ENCODE results near the gene CYSTM1. TPM values are rescaled to one million over a fixed set of nuclear protein-coding genes. Genes with fewer than 3 reads are reported as not detected.

The CYSTM1 gene
- total RNA-seq: 10 to 100 TPM; 22.3 to 25.1 TPM

GRCh38 chr5:140174465-140175366 is at the start of gene CYSTM1:
Gene CYSTM1, plus strand, starts transcription at chr5:140175188. Its CDS starts 19,278 bp downstream, at chr5:140194466.
- CTCF ChIA-PET: interaction anchor here (0.6 to 2.0 kb wide), 8 partner anchors 29 to 1596 kb away, joined by 3 to 6 read pairs (median 3); partner anchors contain the start of gene ANKHD1
- intact Hi-C loops (cut with micrococcal nuclease): loop anchor here (1.0 to 5.0 kb wide), 7 partner anchors 47 to 490 kb away; partner anchors contain the start of genes ANKHD1, APBB3, PFDN1 and SLC35A4
- Mint-ChIP-seq H3K4me1 (ENCODE audit: low read depth) (peaks cover 12% of the 10 kb centered on the region), H3K27me3 (ENCODE audit: low read depth) (peaks cover 2% of the 10 kb centered on the region), H3K9me3 (no peaks in the 10 kb centered on the region), H3K36me3 (ENCODE audit: low read depth) (no peaks in the 10 kb centered on the region), H3K27ac (peak within 1 kb of the TSS; percentile 66), H3K4me3 (peak within 1 kb of the TSS; percentile 92)
- DNase-seq: peak; percentile 97

GRCh38 chr5:140125637-140126036 is 49.4 kb upstream of the CYSTM1 start, which contains the start of gene IGIP:
Gene IGIP, plus strand, starts transcription at chr5:140125937. Its CDS starts 2,540 bp downstream, at chr5:140128477.
- intact Hi-C loops (cut with micrococcal nuclease): no loop called here
- Mint-ChIP-seq H3K4me3 (no peak within 1 kb of the TSS), H3K4me1 (ENCODE audit: low read depth) (peaks cover 39% of the 10 kb centered on the region), H3K27me3 (ENCODE audit: low read depth) (no peaks in the 10 kb centered on the region), H3K27ac (no peak within 1 kb of the TSS), H3K36me3 (ENCODE audit: low read depth) (no peaks in the 10 kb centered on the region), H3K9me3 (no peaks in the 10 kb centered on the region)
- CTCF ChIA-PET: no interaction called here
- no peak for DNase-seq

GRCh38 chr5:140126315-140127012 is 48.5 kb upstream of the CYSTM1 start:
- Mint-ChIP-seq H3K4me1 (ENCODE audit: low read depth) (peaks cover 45% of the 10 kb centered on the region), H3K4me3 (no peak overlapping the region), H3K27me3 (ENCODE audit: low read depth) (no peaks in the 10 kb centered on the region), H3K27ac (no peak overlapping the region), H3K9me3 (no peaks in the 10 kb centered on the region), H3K36me3 (ENCODE audit: low read depth) (no peaks in the 10 kb centered on the region)
- DNase-seq: no peak
- intact Hi-C loops (cut with micrococcal nuclease): no loop called here
- CTCF ChIA-PET: interaction anchor here (0.6 to 0.9 kb wide), 4 partner anchors 9 to 31 kb away, joined by 3 read pairs; no protein-coding TSS in a partner anchor

GRCh38 chr5:140128376-140128775 is 46.6 kb upstream of the CYSTM1 start:
- Mint-ChIP-seq H3K9me3 (no peaks in the 10 kb centered on the region), H3K4me1 (ENCODE audit: low read depth) (peaks cover 45% of the 10 kb centered on the region), H3K27ac (no peak overlapping the region), H3K36me3 (ENCODE audit: low read depth) (no peaks in the 10 kb centered on the region), H3K27me3 (ENCODE audit: low read depth) (no peaks in the 10 kb centered on the region), H3K4me3 (no peak overlapping the region)
- DNase-seq: no peak
- intact Hi-C loops (cut with micrococcal nuclease): no loop called here
- CTCF ChIA-PET: interaction anchor here (1.0 kb wide), 1 partner anchor 8 kb away, joined by 3 read pairs; no protein-coding TSS in a partner anchor

GRCh38 chr5:140130949-140131733 is 43.8 kb upstream of the CYSTM1 start:
- no peak for DNase-seq
- CTCF ChIA-PET: interaction anchor here (0.9 to 2.1 kb wide), 7 partner anchors 11 to 58 kb away, joined by 3 to 24 read pairs (median 6); no protein-coding TSS in a partner anchor
- intact Hi-C loops (cut with micrococcal nuclease): no loop called here
- Mint-ChIP-seq H3K27ac (no peak overlapping the region), H3K4me1 (ENCODE audit: low read depth) (peaks cover 42% of the 10 kb centered on the region), H3K9me3 (no peaks in the 10 kb centered on the region), H3K27me3 (ENCODE audit: low read depth) (no peaks in the 10 kb centered on the region), H3K4me3 (no peak overlapping the region), H3K36me3 (ENCODE audit: low read depth) (no peaks in the 10 kb centered on the region)

GRCh38 chr5:140131967-140132409 is 43.0 kb upstream of the CYSTM1 start:
- peak; percentile 55 for DNase-seq
- no peak overlapping the region for H3K27ac Mint-ChIP-seq
- no peak overlapping the region for H3K4me3 Mint-ChIP-seq
- no peaks in the 10 kb centered on the region for H3K27me3 Mint-ChIP-seq (ENCODE audit: low read depth)
- CTCF ChIA-PET: interaction anchor here (0.8 to 2.1 kb wide), 8 partner anchors 10 to 59 kb away, joined by 3 to 24 read pairs (median 6); no protein-coding TSS in a partner anchor
- H3K4me1 Mint-ChIP-seq (ENCODE audit: low read depth): peaks cover 39% of the 10 kb centered on the region
- H3K9me3 Mint-ChIP-seq: no peaks in the 10 kb centered on the region
- H3K36me3 Mint-ChIP-seq (ENCODE audit: low read depth): no peaks in the 10 kb centered on the region
- intact Hi-C loops (cut with micrococcal nuclease): no loop called here

GRCh38 chr5:140133514-140134167 is 41.3 kb upstream of the CYSTM1 start:
- Mint-ChIP-seq H3K4me3 (no peak overlapping the region), H3K27me3 (ENCODE audit: low read depth) (no peaks in the 10 kb centered on the region), H3K4me1 (ENCODE audit: low read depth) (peaks cover 38% of the 10 kb centered on the region), H3K27ac (no peak overlapping the region), H3K36me3 (ENCODE audit: low read depth) (no peaks in the 10 kb centered on the region), H3K9me3 (no peaks in the 10 kb centered on the region)
- intact Hi-C loops (cut with micrococcal nuclease): no loop called here
- no peak for DNase-seq
- CTCF ChIA-PET: interaction anchor here (0.8 to 3.8 kb wide), 6 partner anchors 11 to 60 kb away, joined by 3 to 39 read pairs (median 6); no protein-coding TSS in a partner anchor

GRCh38 chr5:140134277-140134935 is 40.6 kb upstream of the CYSTM1 start:
- no peak for DNase-seq
- CTCF ChIA-PET: interaction anchor here (1.2 to 3.8 kb wide), 4 partner anchors 10 to 61 kb away, joined by 3 to 39 read pairs (median 10); no protein-coding TSS in a partner anchor
- H3K4me1 Mint-ChIP-seq (ENCODE audit: low read depth): peaks cover 37% of the 10 kb centered on the region
- H3K9me3 Mint-ChIP-seq: no peaks in the 10 kb centered on the region
- H3K36me3 Mint-ChIP-seq (ENCODE audit: low read depth): no peaks in the 10 kb centered on the region
- H3K4me3 Mint-ChIP-seq: no peak overlapping the region
- intact Hi-C loops (cut with micrococcal nuclease): no loop called here
- H3K27ac Mint-ChIP-seq: no peak overlapping the region
- H3K27me3 Mint-ChIP-seq (ENCODE audit: low read depth): no peaks in the 10 kb centered on the region

- DNase-seq: no peak
- no peak overlapping the region for H3K27ac Mint-ChIP-seq
- H3K9me3 Mint-ChIP-seq: no peaks in the 10 kb centered on the region
- H3K4me1 Mint-ChIP-seq (ENCODE audit: low read depth): peaks cover 37% of the 10 kb centered on the region
- H3K36me3 Mint-ChIP-seq (ENCODE audit: low read depth): no peaks in the 10 kb centered on the region
- H3K27me3 Mint-ChIP-seq (ENCODE audit: low read depth): no peaks in the 10 kb centered on the region
- no peak overlapping the region for H3K4me3 Mint-ChIP-seq
- intact Hi-C loops (cut with micrococcal nuclease): no loop called here
- CTCF ChIA-PET: interaction anchor here (1.4 to 3.8 kb wide), 2 partner anchors 10 to 13 kb away, joined by 3 to 39 read pairs; no protein-coding TSS in a partner anchor
Measured at GRCh38 chr5:140135127-140135526, 39.9 kb upstream of the CYSTM1 start.

GRCh38 chr5:140136624-140137023 is 38.4 kb upstream of the CYSTM1 start:
- Mint-ChIP-seq H3K4me1 (ENCODE audit: low read depth) (peaks cover 24% of the 10 kb centered on the region), H3K9me3 (no peaks in the 10 kb centered on the region), H3K36me3 (ENCODE audit: low read depth) (no peaks in the 10 kb centered on the region), H3K4me3 (no peak overlapping the region), H3K27ac (no peak overlapping the region), H3K27me3 (ENCODE audit: low read depth) (no peaks in the 10 kb centered on the region)
- intact Hi-C loops (cut with micrococcal nuclease): no loop called here
- no peak for DNase-seq
- CTCF ChIA-PET: interaction anchor here (0.9 to 4.6 kb wide), 3 partner anchors 8 to 63 kb away, joined by 3 to 39 read pairs (median 16); no protein-coding TSS in a partner anchor

Measured in activated naive CD4-positive, alpha-beta T cell treated with anti-CD3 and anti-CD28 coated beads for 36 hours (primary cell).